Activated naive CD4-positive, alpha-beta T cell treated with anti-CD3 and anti-CD28 coated beads for 36 hours (primary cell): ENCODE data around the gene CTAGE6. TPM values are rescaled to one million over a fixed set of nuclear protein-coding genes. Genes with fewer than 3 reads are reported as not detected.
"Not testable (repeated sequence)": the region's sequence is repeated elsewhere in the genome, so short reads cannot be mapped to it uniquely, and the experiment has no call there.

Experiments used
- CTCF ChIA-PET: fragments of 350-600 bp; sonication (Branson Sonifier 250); formaldehyde crosslinking; loops from one replicate; lab custom pipeline; 2021; ENCODE audit warnings: antibody characterized with exemption; lab: Charles Lee
- DNase-seq: peaks from one replicate; pipeline ENCODE4 v3.0.0-alpha.2; 2020
- H3K27ac Mint-ChIP-seq: one replicate; pipeline ENCODE4 v1.8.0; 2021; ENCODE audit warnings: mild to moderate bottlenecking, mixed read lengths
- H3K27me3 Mint-ChIP-seq: one replicate; pipeline ENCODE4 v1.8.0; 2021; ENCODE audit warnings: low read depth, mixed read lengths
- H3K36me3 Mint-ChIP-seq: one replicate; pipeline ENCODE4 v1.8.0; 2021; ENCODE audit warnings: low read depth, mixed read lengths
- H3K4me1 Mint-ChIP-seq: one replicate; pipeline ENCODE4 v1.8.0; 2021; ENCODE audit warnings: low read depth, mixed read lengths
- H3K4me3 Mint-ChIP-seq: one replicate; pipeline ENCODE4 v1.8.0; 2021; ENCODE audit warnings: mild to moderate bottlenecking, moderate library complexity, mixed read lengths
- H3K9me3 Mint-ChIP-seq: one replicate; pipeline ENCODE4 v1.8.0; 2021; ENCODE audit warnings: mixed read lengths
- intact Hi-C: fragments of 100-400 bp; cut with micrococcal nuclease; formaldehyde crosslinking; loops from one replicate; pipeline ENCODE4 v1.15.1; 2023
- total RNA-seq, 2 experiments: library from RNA; stranded (reverse); gene quantifications; one replicate each; pipeline ENCODE4 v1.2.3, GENCODE V29; 2021

CTAGE6 gene
- total RNA-seq, 2 experiments from 2014 or later, result 0.98 to 0.99 TPM

DNA sequence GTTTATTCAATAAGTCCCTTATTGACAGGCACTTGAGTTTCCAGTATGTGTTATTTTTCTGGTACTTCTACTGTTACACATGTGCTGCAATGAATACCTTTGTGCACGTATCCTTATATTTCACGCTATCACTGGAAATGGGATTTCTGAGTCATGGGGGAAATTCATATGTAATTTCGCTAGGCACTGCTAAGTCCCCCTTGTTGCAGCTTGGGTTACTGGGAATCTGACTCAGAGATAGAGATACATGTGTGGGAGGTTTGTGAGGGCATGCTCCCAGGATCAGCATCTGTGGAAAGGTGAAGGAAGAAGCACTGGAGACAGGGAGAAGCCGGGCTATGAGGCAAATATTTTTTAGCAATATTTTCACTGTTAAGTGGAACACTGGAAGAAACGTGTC, 47.6 kb downstream of the CTAGE6 start:
- intact Hi-C loops, H3K36me3 Mint-ChIP-seq, H3K4me3 Mint-ChIP-seq, H3K27me3 Mint-ChIP-seq, CTCF ChIA-PET, H3K4me1 Mint-ChIP-seq, DNase-seq, H3K9me3 Mint-ChIP-seq, H3K27ac Mint-ChIP-seq: not testable (repeated sequence)

Other genes with a start within 250 kb of the CTAGE6 start
- gene CTAGE15, start 185.9 kb downstream of the CTAGE6 start, total RNA-seq, result not detected
- gene TCAF2, start 136.7 kb downstream of the CTAGE6 start, total RNA-seq, result 10 to 100 TPM; 29.2 to 31.4 TPM
- 10 to 100 TPM; 13.7 to 13.8 TPM for gene TCAF1, start 144.5 kb upstream of the CTAGE6 start, total RNA-seq
- gene OR2F2, start 177.5 kb upstream of the CTAGE6 start, total RNA-seq, result not detected
- gene OR2F1, start 197.1 kb upstream of the CTAGE6 start, total RNA-seq, result not detected
- gene OR6B1, start 242.6 kb upstream of the CTAGE6 start, total RNA-seq, result not detected